ENCODE measurements around the gene OVOL1.

DNA sequence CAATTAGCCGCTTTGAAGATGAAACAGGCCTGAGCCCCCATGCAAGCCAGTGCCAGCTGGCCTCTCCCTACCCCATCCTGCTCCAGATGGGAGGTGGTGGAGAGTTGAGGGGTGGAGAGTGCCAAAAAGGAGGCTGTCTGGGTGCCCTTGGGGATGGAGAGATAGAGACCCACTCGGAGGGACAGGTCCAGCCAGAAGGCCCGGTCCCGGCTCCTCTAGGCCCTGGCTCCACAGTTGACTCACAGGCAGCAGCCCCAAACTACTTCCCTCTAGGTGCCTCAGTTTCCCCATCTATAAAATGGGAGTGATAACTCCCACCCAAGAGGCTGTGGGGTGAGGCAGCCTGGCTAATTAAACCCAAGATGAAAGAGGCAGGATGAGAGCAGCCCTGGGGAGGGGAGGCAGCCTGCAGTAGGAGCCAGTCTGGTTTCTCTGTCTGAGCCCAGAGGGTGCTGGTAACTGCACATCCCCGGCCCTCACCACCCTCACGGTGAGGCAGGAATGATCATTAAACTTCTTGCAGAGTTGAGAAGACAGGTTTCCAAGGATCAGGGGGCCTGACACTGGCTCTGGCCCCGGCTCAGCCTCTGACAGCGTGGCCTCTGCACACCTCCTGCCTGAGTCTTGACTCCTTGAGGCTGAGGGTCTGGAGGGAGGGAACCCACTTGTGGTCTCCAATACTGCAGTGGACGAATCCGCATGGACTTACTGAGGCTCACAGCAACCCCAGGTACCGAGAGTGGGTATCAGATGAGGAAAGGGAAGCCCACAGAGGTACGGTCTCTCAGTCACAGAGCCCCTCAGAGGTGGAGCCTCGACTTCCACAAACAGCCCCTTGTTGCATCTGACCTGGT, 4.7 kb upstream of the OVOL1 start:
- TF ChIP-seq, protein P1, sequence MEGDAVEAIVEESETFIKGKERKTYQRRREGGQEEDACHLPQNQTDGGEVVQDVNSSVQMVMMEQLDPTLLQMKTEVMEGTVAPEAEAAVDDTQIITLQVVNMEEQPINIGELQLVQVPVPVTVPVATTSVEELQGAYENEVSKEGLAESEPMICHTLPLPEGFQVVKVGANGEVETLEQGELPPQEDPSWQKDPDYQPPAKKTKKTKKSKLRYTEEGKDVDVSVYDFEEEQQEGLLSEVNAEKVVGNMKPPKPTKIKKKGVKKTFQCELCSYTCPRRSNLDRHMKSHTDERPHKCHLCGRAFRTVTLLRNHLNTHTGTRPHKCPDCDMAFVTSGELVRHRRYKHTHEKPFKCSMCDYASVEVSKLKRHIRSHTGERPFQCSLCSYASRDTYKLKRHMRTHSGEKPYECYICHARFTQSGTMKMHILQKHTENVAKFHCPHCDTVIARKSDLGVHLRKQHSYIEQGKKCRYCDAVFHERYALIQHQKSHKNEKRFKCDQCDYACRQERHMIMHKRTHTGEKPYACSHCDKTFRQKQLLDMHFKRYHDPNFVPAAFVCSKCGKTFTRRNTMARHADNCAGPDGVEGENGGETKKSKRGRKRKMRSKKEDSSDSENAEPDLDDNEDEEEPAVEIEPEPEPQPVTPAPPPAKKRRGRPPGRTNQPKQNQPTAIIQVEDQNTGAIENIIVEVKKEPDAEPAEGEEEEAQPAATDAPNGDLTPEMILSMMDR (conservative IDR thresholded peaks at IDR 0.05; ENCODE audit: low read length), result no peak
- TF ChIP-seq EZH2phosphoT487 (IDR thresholded peaks at IDR 0.05; ENCODE audit: borderline replicate concordance, low read depth, low read length), result no peak

All from OCI-LY7 (cell line).